ENCODE data around the gene ADCY6. TPM values are rescaled to one million over a fixed set of nuclear protein-coding genes. Genes with fewer than 3 reads are reported as not detected.

Gene ADCY6
- total RNA-seq, 3 donors from 2014 or later = 91.6 to 207 (median 102) TPM

- Histone ChIP-seq H3K4me1 (ENCODE audit: low read depth) (peaks cover 20% of the 10 kb centered on the region), H3K4me3 (peak overlapping the region; percentile 31), H3K36me3 (ENCODE audit: low read depth) (no peaks in the 10 kb centered on the region), H3K9me3 (peaks cover 11% of the 10 kb centered on the region)
- DNase-seq (peak in 1 of 3 donors; percentile 10), ATAC-seq (no peak)
- no peak for TF ChIP-seq CTCF (IDR thresholded peaks at IDR 0.05)
- intact Hi-C loops (cut with DNase I, micrococcal nuclease) = no loop called here
Observed at GRCh38 chr12:48717252-48717695, 71.6 kb downstream of the ADCY6 start.

DNA sequence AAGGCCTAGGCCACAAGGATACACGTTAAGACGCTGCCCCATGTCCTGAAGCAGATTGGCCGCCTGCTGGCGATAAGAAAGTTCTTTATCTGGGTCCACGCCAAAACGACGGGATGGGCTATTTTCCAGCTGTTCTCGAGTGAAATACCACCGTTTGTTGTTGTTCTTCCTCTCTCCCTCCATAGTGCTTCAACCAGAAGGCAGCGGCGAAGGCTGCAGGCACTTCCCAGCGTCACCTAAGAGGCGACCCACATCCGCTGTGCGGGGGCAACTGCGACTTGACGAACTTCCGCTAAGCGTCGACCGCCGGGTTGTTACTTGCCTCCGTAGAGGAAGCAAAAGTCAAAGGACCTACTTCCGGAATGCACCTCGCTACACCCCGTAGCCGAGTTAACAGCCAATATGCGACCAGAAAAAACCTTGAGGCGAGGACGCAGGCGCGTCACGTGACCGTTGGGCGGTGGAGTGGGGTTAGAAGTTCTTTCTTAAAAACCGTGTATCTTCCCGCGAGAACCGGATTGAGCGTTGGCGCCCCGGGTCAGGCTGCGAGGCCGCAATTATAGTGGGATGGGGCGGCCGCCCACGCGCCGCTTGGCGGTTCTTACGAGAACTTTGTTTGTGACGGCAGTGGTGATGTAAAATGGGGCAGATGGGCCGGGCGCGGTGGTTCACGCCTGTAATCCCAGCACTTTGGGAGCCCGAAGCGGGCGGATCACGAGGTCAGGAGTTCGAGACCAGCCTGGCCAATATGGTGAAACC is 72.2 kb downstream of the ADCY6 start, which contains the start of gene CCNT1:
CCNT1 (minus strand) TSS at position 215 of the 759 bp plus-strand sequence; CDS start at position 183, 32 bp downstream.
- Histone ChIP-seq H3K36me3 (ENCODE audit: low read depth) (no peaks in the 10 kb centered on the region), H3K4me1 (ENCODE audit: low read depth) (peaks cover 20% of the 10 kb centered on the region), H3K9me3 (peaks cover 11% of the 10 kb centered on the region), H3K4me3 (peak within 1 kb of the TSS; percentile 41)
- intact Hi-C loops (cut with DNase I, micrococcal nuclease) = no loop called here
- no peak for TF ChIP-seq CTCF (IDR thresholded peaks at IDR 0.05)
- ATAC-seq = peak; percentile 98
- DNase-seq = peak; percentile 98 to 99 (median 99)

Small RNA genes lying within 50 kb of the gene (microRNA-seq; reads per million reads assigned to microRNA genes)
- gene MIR4701 = not detected

Other genes with a start within 250 kb of the ADCY6 start
- gene LALBA, start 219.0 kb downstream of the ADCY6 start, total RNA-seq = not detected
- 10 to 100 TPM; 18.3 to 25.8 (median 22.6) TPM for gene KANSL2, start 106.9 kb downstream of the ADCY6 start, total RNA-seq
- gene CCNT1, start 72.4 kb downstream of the ADCY6 start, total RNA-seq = 10 to 100 TPM; 25.7 to 40.9 (median 31.1) TPM
- gene CACNB3, start 29.4 kb upstream of the ADCY6 start, total RNA-seq = 10 to 100 TPM; 31.8 to 49.4 (median 45.1) TPM
- gene DDX23, start 63.1 kb upstream of the ADCY6 start, total RNA-seq = 100 to 1,000 TPM in 1 of 3 donors, 10 to 100 TPM in 2; 70.0 to 105 (median 91.0) TPM
- gene RND1, start 76.8 kb upstream of the ADCY6 start, total RNA-seq = 1 to 10 TPM; 1.1 to 3.5 (median 2.4) TPM
- 10 to 100 TPM; 16.9 to 41.3 (median 22.9) TPM for gene FKBP11, start 136.4 kb upstream of the ADCY6 start, total RNA-seq
- gene ARF3, start 168.4 kb upstream of the ADCY6 start, total RNA-seq = 100 to 1,000 TPM; 207 to 280 (median 266) TPM
- gene WNT10B, start 182.6 kb upstream of the ADCY6 start, total RNA-seq = 1 to 10 TPM in 1 of 3 donors, under 1 TPM in 2; 0.49 to 1.1 (median 0.76) TPM
- not detected for gene WNT1, start 189.2 kb upstream of the ADCY6 start, total RNA-seq
- gene DDN, start 210.3 kb upstream of the ADCY6 start, total RNA-seq = under 1 TPM in 1 of 3 donors, not detected in 2; 0.12 TPM
- gene PRKAG1, start 229.7 kb upstream of the ADCY6 start, total RNA-seq = 10 to 100 TPM; 51.5 to 60.1 (median 52.2) TPM